ENCODE results near the gene RABAC1.

Gene RABAC1

DNA sequence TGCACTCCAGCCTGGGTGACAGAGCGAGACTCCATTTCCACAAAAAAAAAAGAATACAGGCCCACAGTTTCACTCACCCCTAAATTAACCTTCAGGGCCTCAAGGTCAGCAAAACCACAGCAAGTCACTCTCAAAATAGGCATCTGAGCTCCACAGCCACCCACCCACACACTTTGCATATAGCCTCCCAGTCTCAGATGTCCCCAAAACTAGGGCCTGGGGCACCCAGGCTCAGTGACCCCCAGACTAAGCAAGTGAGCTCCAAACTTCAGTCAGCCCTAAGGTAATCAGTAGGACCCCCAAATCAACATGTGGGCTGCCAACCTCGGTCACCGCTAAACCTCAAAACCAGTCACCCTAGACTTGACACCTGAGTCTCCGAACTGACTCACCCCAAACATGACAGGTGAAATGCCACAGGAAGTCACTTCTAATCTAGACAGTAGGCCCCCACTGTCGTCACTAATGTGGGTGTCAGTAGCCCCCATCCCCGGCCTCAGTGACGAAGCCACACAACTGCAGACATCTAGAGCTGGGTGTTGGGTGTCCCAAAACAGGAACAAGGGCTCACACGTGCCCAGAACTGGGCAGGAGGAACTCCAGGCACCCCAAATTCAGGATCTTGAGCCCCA, 13.9 kb downstream of the RABAC1 start:
- Histone ChIP-seq H4K20me1 (ENCODE audit: control insufficient read depth, insufficient read depth, low read depth, low read length) (no peaks in the 10 kb centered on the region), H3K4me3 (ENCODE audit: low read length) (peak overlapping the region; percentile 59), H3K4me2 (ENCODE audit: low read length) (peak overlapping the region; percentile 97), H3F3A (ENCODE audit: control insufficient read depth, insufficient read depth) (peaks cover 40% of the 10 kb centered on the region), H3K36me3 (ENCODE audit: control insufficient read depth, low read length) (peaks cover 18% of the 10 kb centered on the region), H3K9me2 (replicated peaks; ENCODE audit: control insufficient read depth, low read length) (no peaks in the 10 kb centered on the region), H3K4me1 (ENCODE audit: control insufficient read depth, low read length) (peaks cover 96% of the 10 kb centered on the region), H3K79me2 (ENCODE audit: control insufficient read depth, low read length) (no peaks in the 10 kb centered on the region), H3K27me3 (ENCODE audit: control insufficient read depth, low read length) (no peaks in the 10 kb centered on the region), H3K9me3 (ENCODE audit: control insufficient read depth, insufficient read depth, low read length) (no peaks in the 10 kb centered on the region), H3K27ac (ENCODE audit: low read depth, low read length) (peak overlapping the region; percentile 100)
- TF ChIP-seq CTCF (IDR thresholded peaks at IDR 0.05; ENCODE audit: low read depth, low read length, poor library complexity, severe bottlenecking) = no peak

DNA sequence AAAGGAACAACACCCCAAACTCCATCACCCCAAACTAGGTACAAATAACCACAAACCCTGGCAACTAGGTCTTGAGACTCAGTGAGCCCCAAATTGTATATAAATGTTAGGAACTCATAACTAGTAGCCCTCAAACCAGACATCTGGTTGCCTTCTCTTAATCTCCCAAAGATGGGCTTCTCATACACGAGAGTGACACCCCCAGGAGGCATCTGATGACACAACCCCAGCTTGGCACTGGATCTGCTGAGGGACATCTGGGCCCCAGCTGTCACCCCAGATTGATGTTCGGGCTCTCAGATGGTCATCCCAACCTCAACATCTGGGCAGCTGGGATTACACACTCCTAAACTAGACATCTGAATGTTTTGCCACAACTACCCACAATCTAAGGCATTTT, 14.8 kb downstream of the RABAC1 start:
- H3K36me3 ChIP-seq (ENCODE audit: control insufficient read depth, low read length) = peaks cover 23% of the 10 kb centered on the region
- no peaks in the 10 kb centered on the region for H3K27me3 ChIP-seq (ENCODE audit: control insufficient read depth, low read length)
- H3F3A ChIP-seq (ENCODE audit: control insufficient read depth, insufficient read depth) = peaks cover 42% of the 10 kb centered on the region
- peak overlapping the region; percentile 100 for H3K27ac ChIP-seq (ENCODE audit: low read depth, low read length)
- H3K9me3 ChIP-seq (ENCODE audit: control insufficient read depth, insufficient read depth, low read length) = no peaks in the 10 kb centered on the region
- peaks cover 89% of the 10 kb centered on the region for H3K4me1 ChIP-seq (ENCODE audit: control insufficient read depth, low read length)
- peak overlapping the region; percentile 97 for H3K4me2 ChIP-seq (ENCODE audit: low read length)
- H4K20me1 ChIP-seq (ENCODE audit: control insufficient read depth, insufficient read depth, low read depth, low read length) = no peaks in the 10 kb centered on the region
- H3K9me2 ChIP-seq (replicated peaks; ENCODE audit: control insufficient read depth, low read length) = no peaks in the 10 kb centered on the region
- peak overlapping the region; percentile 70 for H3K4me3 ChIP-seq (ENCODE audit: low read length)
- no peak for TF ChIP-seq EZH2phosphoT487 (IDR thresholded peaks at IDR 0.05; ENCODE audit: borderline replicate concordance, low read length)
- no peak for TF ChIP-seq CTCF (IDR thresholded peaks at IDR 0.05; ENCODE audit: low read depth, low read length, poor library complexity, severe bottlenecking)
- H3K79me2 ChIP-seq (ENCODE audit: control insufficient read depth, low read length) = peaks cover 6% of the 10 kb centered on the region

DNA sequence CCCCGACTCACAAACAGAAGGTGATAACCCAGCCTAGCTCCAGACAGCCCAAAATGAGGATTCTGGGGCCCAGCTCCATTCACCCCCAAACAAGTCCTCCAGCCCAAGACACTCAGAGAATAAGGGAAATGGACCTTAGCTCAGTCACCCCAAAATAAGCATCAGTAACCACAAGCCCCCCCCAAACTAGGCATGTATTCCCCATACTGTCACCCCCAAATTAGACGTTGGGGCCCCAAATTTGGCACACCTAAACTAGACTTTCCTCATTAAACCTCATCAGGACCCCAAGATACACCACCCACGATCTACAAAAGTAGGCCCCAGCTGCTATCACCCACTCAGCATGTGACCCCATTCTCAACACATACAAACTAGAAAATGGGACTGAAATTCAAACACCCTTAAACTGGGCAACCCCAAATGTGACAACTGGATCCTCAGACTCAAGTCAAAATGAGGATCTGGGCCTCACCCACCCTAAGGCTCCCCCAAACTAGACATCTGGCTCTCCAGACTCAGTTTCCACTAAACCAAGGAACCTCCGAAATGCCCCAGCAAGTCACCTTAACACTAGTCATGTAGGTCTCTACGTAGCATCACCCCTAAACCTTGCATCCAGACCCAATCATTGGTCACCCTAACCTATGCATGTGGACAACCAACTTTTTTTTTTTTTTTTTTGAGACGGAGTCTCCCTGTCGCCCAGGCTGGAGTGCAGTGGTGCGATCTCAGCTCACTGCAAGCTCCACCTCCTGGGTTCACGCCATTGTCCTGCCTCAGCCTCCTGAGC, 17.5 kb downstream of the RABAC1 start:
- Histone ChIP-seq H3K27me3 (ENCODE audit: control insufficient read depth, low read length) (no peaks in the 10 kb centered on the region), H4K20me1 (ENCODE audit: control insufficient read depth, insufficient read depth, low read depth, low read length) (no peaks in the 10 kb centered on the region), H3K79me2 (ENCODE audit: control insufficient read depth, low read length) (peaks cover 9% of the 10 kb centered on the region), H3K4me3 (ENCODE audit: low read length) (peak overlapping the region; percentile 97), H3K27ac (ENCODE audit: low read depth, low read length) (peak overlapping the region; percentile 96), H3K9me2 (replicated peaks; ENCODE audit: control insufficient read depth, low read length) (no peaks in the 10 kb centered on the region), H3K36me3 (ENCODE audit: control insufficient read depth, low read length) (peaks cover 14% of the 10 kb centered on the region), H3K9me3 (ENCODE audit: control insufficient read depth, insufficient read depth, low read length) (no peaks in the 10 kb centered on the region), H3F3A (ENCODE audit: control insufficient read depth, insufficient read depth) (peaks cover 57% of the 10 kb centered on the region), H3K4me1 (ENCODE audit: control insufficient read depth, low read length) (peaks cover 81% of the 10 kb centered on the region), H3K4me2 (ENCODE audit: low read length) (peak overlapping the region; percentile 96)
- TF ChIP-seq CTCF (IDR thresholded peaks at IDR 0.05; ENCODE audit: low read depth, low read length, poor library complexity, severe bottlenecking) (no peak), EZH2phosphoT487 (IDR thresholded peaks at IDR 0.05; ENCODE audit: borderline replicate concordance, low read length) (no peak)

Measured in DOHH2 (cell line).